Measurements from ENCODE around the gene RHOT2. TPM values are rescaled to one million over a fixed set of nuclear protein-coding genes. Genes with fewer than 3 reads are reported as not detected.
A peak's percentile ranks its signal among the peaks of the same experiment; 100 is the strongest.

The RHOT2 gene
- total RNA-seq, 1 donor from 2014 or later: 25.4 TPM

DNA sequence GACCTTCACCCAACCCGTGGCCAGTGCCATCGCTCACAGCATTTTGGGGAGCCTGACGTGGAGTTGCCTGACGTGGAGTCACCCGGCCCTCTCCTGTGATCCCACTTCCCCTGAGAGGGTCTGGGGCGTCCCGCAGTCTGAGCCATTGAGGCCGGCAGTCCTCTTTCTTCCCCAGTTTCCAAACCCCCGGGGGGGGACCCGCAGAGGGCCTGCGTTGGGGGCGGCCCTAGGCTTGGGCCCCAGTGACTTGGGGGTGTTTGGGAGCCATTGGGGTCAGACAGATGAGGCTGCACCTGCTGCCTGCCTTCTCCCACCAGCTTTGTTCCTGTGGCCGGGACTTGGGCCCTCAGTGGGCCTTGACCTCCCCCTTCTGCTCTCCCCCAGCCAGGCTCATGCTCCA lies 1.7 kb downstream of the RHOT2 start:
- DNase-seq (ENCODE audit: low read depth in 2 of 2): no peak

DNA sequence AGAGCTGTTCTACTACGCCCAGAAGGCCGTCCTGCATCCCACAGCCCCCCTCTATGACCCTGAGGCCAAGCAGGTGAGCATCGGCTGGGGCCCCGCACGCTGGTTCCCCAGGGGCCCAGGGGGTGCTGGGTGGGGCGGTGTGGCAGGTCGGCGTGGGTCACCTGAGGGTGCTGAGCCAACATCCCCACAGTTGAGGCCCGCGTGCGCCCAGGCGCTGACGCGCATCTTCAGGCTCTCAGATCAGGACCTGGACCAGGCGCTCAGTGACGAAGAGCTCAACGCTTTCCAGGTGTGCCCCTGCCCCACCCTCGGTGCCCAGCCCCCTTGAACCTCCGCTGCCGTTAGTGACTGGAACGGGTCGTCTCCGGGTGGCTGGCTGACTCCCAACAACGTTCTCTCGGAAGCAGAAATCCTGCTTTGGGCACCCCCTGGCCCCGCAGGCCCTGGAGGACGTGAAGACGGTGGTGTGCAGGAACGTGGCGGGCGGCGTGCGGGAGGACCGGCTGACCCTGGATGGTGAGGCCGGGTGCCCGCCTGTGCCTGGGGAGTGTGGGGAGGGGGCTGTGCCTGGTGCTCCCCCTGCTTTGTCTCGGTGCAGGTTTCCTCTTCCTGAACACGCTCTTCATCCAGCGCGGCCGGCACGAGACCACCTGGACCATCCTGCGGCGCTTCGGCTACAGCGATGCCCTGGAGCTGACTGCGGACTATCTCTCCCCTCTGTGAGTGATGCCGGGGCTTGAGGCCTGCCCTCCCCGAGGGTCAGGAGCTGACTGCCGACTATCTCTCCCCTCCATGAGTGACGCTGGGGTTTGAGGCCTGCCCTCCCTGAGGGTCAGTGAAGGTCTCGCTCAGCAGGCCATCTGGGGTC lies 2.8 kb downstream of the RHOT2 start:
- no peak for DNase-seq (ENCODE audit: low read depth in 2 of 2)

DNA sequence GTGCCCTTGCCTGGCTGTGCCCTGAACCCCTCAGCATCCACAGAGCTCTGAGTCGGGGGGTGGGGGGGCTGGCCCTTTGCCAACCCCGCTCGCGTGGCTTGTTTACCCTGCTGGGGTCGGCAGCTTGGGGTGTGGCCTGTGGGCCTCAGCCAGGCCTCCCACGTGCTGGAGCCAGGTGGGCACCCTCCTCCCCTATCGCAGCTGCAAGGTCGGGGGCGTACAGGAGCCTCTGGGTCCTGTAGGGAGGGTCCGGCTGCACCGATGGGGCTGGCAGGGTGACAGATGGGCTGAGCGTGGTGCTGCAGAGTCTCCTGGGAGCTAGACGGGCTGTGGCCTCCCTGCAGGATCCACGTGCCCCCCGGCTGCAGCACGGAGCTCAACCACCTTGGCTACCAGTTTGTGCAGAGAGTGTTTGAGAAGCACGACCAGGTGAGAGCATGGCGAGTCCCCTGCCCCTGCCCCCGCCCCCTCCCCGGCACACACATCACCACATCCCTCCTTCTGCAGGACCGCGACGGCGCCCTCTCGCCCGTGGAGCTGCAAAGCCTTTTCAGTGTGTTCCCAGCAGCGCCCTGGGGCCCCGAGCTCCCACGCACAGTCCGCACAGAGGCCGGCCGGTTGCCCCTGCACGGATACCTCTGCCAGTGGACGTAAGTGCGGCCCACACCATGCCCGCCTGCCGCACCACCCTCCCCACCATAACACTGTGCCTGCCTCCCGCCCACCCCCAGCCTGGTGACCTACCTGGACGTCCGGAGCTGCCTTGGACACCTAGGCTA lies 3.6 kb downstream of the RHOT2 start:
- DNase-seq (ENCODE audit: low read depth in 2 of 2): no peak

DNA sequence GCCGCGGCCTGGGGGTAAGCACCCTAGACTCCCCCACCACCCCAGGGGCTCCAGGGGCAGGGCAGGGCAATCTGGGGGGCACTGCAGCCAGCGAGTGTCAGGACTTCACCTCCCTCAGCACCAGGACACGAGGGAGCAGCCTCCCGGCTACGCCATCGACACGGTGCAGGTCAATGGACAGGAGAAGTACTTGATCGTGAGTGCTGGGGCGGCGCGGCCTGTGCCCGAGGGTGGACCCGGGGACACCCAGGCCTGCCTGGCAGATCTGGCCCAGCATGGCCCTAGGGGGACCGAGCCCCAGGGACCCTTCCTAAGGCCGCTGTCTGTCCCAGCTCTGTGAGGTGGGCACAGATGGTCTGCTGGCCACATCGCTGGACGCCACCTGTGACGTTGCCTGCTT lies 4.4 kb downstream of the RHOT2 start:
- no peak for DNase-seq (ENCODE audit: low read depth in 2 of 2)

DNA sequence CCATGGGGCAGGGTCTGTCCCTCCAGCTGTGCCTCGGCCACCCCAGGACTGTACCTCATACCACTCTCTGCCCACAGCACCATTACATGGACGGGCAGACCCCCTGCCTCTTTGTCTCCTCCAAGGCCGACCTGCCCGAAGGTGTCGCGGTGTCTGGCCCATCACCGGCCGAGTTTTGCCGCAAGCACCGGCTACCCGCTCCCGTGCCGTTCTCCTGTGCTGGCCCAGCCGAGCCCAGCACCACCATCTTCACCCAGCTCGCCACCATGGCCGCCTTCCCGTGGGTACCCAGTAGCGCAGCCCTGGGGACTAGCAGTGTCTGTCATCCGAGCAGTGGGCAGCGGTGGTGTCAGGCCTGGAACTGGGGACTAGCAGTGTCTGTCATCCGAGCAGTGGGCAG lies 4.9 kb downstream of the RHOT2 start:
- DNase-seq (ENCODE audit: low read depth in 2 of 2): no peak

DNA sequence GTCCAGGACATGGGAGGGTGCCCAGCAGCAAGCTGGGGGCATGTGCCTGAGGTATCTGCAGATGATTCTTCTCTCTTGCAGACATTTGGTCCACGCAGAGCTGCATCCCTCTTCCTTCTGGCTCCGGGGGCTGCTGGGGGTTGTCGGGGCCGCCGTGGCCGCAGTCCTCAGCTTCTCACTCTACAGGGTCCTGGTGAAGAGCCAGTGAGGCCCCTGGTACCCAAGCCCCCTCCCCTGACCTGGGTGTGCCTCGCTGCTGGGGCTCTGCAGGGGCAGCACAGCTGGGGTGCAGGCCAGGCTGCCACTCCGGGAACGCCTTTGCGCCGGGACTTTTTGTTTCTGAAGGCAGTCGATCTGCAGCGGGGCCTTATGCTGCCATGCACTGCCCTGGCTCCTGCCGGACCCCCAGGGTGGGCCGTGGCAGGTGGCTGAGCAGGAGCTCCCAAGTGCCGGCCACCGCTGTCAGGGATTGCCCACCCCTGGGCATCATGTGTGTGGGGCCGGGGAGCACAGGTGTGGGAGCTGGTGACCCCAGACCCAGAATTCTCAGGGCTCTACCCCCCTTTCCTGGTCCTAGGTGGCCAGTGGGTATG lies 5.6 kb downstream of the RHOT2 start:
- DNase-seq (ENCODE audit: low read depth in 2 of 2): no peak

DNA sequence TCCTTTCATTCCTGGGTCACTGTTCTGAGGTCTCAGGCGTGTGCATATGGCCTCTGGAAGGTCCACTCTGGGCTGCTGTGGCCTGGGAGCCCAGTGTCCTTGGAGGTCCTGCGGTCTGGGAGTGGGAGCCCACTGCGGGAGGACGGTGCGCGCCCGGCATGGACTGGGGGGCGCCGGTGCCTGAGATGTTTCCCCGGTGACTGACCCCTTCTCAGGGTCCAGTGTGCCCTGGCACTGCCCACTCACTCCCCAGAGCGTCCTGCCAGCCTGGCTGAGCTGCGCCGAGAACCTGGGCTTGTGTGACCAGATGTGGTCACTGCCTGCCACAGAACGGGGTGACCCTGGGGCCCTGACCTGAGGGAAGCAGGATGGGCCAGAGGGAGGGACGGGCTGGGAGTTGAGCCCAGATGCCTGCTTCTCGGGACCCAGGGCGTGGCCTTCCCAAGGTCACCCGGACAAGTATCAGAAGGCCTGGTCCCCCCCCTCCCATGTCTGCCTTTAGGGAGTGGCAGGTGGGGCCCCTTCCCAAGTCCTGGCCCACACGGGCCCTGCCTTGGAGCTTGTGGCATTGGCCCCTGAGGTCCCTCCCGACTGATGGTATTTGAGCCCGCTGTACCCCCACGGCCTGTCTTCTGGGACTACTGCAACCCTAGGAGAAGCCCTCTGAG lies 6.4 kb downstream of the RHOT2 start:
- DNase-seq (ENCODE audit: low read depth in 2 of 2): no peak

DNA sequence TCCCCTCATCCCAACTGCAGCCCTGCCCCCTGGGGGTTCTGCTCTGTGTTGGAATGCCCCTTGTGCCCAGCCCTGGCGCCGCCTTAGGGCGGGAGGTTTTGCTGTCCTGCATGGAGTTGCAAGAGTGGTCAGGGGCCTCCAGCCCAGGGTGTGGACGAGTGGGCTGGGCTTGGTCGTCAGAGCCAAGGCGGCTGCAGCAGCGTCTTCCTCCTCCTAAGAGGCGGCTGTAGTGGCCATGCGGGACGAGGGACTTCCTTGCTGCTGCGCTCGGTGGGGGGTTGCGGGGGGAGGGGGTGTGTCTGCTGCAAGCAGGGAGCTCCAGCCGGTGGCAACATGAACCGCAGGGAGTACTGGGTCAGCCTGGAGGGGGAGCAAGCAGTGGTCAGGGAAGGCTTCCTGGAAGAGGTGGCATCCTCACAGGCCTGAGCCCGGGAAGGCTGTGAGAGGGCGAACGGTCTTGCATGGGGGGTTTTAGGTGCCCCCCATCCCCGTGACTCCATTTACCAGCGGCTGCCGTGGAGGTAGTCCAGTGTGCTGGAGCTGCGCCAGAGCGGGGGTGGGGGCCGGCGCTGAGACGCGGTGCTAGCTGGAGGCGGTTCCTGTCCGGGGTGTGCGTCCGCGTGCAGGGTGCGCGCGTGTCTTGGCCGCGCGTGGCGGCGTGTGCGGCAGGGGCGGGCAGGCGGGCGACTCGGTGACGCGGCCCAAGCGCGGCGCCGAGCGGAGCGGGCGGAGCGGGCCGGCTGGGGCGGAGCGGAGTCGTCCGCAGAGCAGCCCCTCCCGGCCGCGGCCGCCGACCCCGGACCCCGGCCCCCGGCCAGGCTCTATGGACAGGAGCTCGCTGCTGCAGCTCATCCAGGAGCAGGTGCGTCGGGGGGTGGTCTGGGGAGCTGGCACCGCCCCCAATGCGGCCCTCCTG lies 7.3 kb downstream of the RHOT2 start, which contains the start of gene RHBDL1:
RHBDL1 (plus strand) TSS at position 704 of the 916 bp plus-strand sequence; CDS start at position 824, 120 bp downstream.
- peak in 1 of 2 donors; percentile 18 for DNase-seq (ENCODE audit: low read depth in 2 of 2)

DNA sequence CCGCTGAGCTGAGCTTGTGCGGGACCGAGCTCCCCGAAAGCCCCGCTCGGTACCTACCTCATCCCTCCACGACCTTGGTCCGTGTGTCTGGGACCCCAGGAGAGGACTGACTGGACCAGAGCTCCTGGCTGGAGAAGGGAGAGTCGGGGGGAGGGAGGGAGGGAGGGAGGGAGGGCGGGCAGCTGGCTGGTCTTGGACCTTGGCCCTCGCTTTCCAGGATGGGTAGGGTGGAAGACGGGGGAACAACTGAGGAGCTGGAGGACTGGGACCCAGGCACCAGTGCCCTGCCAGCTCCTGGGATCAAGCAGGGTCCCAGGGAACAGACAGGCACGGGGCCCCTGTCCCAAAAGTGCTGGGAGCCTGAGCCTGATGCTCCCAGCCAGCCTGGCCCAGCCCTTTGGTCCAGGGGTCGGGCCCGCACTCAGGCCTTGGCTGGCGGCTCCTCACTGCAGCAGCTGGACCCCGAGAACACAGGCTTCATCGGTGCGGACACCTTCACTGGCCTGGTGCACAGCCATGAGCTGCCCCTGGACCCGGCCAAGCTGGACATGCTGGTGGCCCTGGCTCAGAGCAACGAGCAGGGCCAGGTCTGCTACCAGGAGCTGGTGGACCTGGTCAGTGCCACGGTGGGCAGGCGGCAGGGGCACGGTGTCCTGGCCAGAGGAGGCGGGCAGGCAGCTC lies 8.1 kb downstream of the RHOT2 start:
- no peak for DNase-seq (ENCODE audit: low read depth in 2 of 2)

DNA sequence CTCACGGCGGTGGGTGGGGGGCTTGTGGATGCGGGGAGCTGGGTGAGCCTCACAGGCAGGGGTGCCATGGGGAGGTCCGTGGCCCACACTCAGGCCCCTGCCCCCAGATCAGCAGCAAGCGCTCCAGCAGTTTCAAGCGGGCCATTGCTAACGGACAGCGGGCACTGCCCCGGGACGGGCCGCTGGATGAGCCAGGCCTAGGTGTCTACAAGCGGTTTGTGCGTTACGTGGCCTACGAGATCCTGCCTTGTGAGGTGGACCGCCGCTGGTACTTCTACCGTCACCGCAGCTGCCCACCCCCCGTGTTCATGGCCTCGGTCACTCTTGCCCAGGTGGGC lies 8.6 kb downstream of the RHOT2 start:
- no peak for DNase-seq (ENCODE audit: low read depth in 2 of 2)

DNA sequence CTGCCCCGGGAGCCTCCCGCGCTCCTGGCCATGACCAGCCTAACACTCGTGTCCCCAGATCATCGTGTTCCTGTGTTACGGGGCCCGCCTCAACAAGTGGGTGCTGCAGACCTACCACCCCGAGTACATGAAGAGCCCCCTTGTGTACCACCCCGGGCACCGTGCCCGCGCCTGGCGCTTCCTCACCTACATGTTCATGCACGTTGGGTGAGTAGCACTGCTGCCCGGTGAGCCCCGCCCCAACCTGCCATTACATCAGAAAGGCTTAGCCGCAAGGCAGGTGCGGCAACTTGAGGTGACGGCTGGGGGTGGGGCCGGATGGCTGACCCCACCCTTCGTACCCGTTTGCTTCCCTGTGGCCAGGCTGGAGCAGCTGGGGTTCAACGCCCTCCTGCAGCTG lies 9.0 kb downstream of the RHOT2 start:
- DNase-seq (ENCODE audit: low read depth in 2 of 2): no peak

DNA sequence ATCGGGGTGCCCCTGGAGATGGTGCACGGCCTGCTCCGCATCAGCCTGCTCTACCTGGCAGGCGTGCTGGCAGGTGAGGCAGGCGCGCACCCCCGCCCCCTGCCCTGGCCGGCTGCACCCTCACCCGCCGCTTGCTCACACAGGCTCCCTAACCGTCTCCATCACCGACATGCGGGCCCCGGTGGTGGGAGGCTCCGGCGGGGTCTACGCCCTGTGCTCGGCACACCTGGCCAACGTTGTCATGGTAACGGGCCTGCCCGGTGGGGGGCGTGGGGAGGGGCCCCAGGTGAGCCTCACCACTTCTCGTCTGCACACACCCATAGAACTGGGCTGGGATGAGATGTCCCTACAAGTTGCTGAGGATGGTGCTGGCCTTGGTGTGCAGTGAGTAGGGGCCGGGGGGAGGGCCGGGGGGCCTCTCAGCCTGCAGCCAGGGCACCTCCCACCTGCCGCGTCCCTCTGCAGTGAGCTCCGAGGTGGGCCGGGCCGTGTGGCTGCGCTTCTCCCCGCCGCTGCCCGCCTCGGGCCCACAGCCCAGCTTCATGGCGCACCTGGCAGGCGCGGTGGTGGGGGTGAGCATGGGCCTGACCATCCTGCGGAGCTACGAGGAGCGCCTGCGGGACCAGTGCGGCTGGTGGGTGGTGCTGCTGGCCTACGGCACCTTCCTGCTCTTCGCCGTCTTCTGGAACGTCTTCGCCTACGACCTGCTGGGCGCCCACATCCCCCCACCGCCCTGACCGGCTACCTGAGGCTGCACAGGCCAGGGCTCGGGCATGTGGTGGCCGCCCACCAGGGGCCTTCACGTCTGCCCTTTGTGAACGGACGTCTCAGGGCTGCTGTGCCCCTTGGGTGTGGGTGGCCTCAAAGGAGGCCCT lies 9.6 kb downstream of the RHOT2 start:
- no peak for DNase-seq (ENCODE audit: low read depth in 2 of 2)

DNA sequence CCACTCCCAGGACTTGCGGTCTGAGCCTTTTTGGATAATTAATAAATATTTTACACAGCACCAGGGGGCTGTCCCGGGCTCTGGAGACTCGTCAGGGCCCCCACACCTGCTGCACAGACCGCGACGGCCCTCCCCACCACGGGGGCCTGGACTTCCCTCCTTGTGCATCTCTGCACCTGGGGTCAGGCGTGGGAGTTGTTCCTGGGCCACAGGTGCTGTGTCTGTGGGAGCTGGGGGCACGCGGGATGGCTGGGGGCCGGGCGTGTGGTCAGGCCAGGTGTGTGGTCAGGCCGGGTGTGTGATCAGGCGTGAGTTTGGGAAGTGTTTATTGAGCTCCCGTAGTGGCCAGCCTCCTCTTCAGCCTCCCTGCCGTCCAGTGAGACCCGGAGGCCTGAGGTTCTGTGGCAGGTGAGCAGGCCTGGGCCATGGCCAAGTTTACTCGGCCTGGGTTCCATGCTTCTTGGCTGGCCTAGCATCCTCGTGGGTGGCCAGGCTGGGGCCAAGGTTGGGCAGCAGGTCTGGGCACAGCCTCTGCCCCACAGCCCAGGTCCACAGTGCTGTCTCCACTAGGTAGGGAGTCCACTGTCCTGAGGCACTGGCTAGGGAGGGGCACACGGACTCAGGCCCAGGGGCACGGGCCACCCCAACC lies 10.4 kb downstream of the RHOT2 start:
- no peak for DNase-seq (ENCODE audit: low read depth in 2 of 2)

DNA sequence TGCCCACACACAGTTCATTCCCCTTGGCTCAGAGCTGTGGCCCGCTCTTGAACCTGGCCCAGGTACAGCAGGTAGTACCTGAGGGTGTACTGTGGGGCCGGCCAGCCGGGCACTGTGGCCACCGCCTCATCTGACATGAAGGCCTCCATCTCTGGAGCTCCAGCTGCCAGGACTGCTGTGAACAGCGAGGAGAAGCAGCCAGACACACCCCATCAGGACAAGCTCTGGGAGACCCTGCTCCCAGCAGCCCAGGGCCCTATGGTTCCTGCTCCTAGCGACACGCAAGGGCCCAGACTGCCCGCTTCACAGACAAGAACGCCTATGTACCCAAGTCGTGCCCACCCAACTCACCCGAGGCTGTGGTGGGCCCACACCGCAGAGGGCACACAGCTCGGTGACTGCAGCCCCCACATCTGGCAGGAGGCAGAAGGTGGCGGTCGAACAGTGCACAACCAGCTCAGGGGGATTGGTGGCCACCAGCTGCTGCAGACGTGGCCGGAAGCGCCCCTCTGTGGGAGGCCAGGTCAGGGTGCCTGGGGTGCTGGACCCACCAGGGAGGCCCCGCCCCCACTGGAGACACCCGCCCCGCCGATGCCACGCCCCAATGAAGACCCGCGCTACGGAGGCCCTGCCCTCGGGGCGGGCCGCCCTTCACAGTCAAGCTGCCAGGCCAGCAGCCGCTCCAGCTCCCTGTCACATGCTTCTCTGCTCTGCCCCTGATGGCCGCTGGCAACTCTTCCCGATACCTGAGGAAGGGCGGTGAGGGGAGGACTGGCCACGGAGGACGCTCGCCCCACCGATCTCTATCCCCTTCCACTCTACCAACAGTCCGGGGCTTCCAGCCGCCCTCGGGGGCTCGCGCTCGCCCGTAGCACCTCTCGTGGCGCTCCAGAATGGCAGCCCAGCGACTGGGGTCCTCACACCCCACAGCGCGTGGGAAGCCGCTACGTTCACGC lies 11.2 kb downstream of the RHOT2 start:
- peak; percentile 49 to 77 for DNase-seq (ENCODE audit: low read depth in 2 of 2)

DNA sequence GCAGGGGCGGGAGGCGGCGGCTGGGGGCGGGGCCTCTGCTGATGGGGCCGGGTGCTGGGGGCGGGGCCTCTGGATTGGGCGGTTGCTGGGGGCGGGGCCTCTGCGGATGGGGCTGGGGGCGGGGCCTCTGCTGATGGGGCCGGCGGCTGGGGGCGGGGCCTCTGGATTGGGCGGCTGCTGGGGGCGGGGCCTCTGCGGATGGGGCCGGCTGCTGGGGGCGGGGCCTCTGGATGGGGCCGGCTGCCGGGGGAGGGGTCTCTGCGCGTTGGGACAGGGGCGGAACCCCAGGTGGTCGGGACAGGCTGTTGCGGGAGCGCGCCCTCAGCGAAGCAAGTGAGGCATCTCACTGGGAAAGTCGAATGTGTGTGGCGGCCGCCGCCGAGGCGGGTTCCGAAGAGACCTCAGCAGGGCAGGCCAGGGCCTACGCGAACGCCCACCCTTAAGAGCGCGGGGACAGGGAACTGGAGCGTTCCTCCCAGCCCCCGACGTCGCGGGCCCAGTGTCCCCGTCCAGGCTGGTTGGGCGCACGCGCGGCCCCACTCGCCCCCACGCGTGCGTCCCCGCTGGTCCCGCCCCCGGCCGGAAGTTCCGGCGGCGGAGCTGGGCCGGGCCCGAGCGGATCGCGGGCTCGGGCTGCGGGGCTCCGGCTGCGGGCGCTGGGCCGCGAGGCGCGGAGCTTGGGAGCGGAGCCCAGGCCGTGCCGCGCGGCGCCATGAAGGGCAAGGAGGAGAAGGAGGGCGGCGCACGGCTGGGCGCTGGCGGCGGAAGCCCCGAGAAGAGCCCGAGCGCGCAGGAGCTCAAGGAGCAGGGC lies 12.1 kb downstream of the RHOT2 start, which contains the start of gene STUB1:
STUB1 (plus strand) TSS at position 597 of the 811 bp plus-strand sequence; CDS start at position 713, 116 bp downstream.
- DNase-seq (ENCODE audit: low read depth in 2 of 2): peak; percentile 90 to 95

DNA sequence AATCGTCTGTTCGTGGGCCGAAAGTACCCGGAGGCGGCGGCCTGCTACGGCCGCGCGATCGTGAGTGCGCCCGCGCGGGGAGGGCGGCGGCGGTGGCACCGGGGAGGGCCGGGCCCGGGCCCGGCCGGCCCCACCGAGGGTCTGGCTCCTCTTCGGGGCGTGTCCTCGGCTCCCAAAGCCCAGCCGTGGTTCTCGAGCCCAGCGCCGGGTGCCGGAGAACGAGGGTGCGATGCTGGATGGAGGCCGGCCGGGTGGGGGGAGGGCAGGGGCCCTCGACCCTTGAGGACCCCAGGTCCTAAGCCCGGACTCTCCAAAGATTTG lies 12.7 kb downstream of the RHOT2 start:
- no peak for DNase-seq (ENCODE audit: low read depth in 2 of 2)
